GM12801 (cell line): ENCODE measurements around the gene ACP4.

Source experiments
- CTCF ChIP-seq: IDR thresholded peaks from one replicate; pipeline ENCODE4 v1.5.1; 2011; ENCODE audit warnings: control low read depth; ENCODE audit not compliant: insufficient read length; ENCODE audit errors: extremely low read depth

ACP4 gene

GRCh38 chr19:50803633-50804419 lies 13.6 kb downstream of the ACP4 start:
- TF ChIP-seq CTCF = no peak

GRCh38 chr19:50804420-50805272 lies 14.4 kb downstream of the ACP4 start:
- TF ChIP-seq CTCF = no peak

GRCh38 chr19:50808856-50809255 lies 18.6 kb downstream of the ACP4 start:
- no peak for TF ChIP-seq CTCF

GRCh38 chr19:50812474-50812873 lies 22.3 kb downstream of the ACP4 start:
- no peak for TF ChIP-seq CTCF

- TF ChIP-seq CTCF = no peak
Measured at GRCh38 chr19:50814883-50815282, 24.7 kb downstream of the ACP4 start.

GRCh38 chr19:50815439-50815838 lies 25.2 kb downstream of the ACP4 start:
- TF ChIP-seq CTCF = no peak
